GM21723 (cell line): ENCODE measurements around the gene CDKN2D.
"Not testable (repeated sequence)": the region's sequence is repeated elsewhere in the genome, so short reads cannot be mapped to it uniquely, and the experiment has no call there.

Source experiments
- ATAC-seq: cut with Tn5 transposase; IDR thresholded peaks from one replicate; pipeline ENCODE4 v1.9.1; 2021; ENCODE audit warnings: mild to moderate bottlenecking, moderate library complexity; ENCODE audit not compliant: unreplicated experiment

Gene CDKN2D

DNA sequence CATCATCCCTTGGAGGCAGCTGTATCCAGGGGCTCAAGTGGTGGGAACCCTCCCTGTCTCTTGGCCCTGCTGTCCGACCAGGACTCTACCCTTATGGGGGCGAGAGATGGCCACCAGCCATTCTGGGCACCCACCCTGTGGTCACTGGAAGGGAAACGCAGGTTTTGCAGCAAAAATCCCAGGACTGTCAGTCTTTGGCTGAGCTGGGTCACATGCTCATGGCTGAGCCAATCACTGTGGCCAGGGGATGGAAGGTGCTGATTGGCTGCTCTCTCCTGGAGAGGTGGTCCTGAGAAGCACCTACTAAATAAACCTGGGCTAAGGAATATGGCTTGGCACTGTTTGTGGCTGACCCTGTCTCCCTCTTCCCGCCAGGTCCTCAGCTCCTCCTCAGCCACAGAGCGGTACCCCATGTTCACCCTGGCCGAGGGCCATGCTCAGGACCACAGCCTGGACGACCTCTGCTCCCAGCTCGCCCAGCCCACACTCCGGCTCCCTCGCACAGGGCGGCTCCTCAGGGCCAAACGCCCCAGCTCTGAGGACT lies 16.2 kb downstream of the CDKN2D start:
- no peak for ATAC-seq

DNA sequence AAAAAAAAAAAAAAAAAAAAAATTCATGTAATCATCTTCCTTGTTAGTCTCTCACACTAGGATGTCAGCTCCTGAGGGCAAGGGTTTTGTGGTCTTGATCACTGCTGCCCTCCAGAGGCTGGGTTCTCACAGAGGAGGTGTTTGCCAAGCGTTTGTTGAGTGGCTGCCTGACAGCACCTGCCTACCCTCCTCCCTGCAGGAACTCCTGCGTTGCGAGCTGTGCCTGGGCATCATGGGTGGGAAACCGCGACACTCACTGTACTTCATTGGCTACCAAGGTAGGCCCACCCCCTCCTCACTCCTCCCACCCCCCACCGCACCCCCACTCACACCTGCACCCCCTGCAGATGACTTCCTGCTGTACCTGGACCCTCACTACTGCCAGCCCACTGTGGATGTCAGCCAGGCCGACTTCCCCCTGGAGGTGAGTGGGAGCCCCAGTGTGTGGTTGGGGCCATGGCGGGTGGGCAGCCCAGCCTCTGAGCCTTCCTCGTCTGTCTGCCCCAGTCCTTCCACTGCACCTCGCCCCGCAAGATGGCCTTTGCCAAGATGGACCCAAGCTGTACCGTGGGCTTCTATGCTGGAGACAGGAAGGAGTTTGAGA lies 17.0 kb downstream of the CDKN2D start:
- ATAC-seq: no peak

DNA sequence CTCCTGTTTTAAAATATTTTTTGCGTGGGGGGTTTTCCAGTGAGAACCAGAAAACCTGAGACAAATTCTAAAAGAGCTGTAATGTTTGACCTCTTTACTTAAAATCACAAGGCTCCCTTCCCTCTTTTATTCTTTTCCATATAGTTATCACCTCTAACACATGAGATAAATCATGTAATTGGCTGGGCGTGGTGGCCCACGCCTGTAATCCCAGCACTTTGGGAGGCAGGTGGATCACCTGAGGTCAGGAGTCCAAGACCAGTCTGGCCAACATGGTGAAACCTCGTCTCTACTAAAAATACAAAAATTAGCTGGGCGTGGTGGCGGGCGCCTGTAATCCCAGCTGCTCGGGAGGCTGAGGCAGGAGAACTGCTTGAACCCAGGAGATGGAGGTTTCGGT lies 17.8 kb downstream of the CDKN2D start:
- ATAC-seq: not testable (repeated sequence)

DNA sequence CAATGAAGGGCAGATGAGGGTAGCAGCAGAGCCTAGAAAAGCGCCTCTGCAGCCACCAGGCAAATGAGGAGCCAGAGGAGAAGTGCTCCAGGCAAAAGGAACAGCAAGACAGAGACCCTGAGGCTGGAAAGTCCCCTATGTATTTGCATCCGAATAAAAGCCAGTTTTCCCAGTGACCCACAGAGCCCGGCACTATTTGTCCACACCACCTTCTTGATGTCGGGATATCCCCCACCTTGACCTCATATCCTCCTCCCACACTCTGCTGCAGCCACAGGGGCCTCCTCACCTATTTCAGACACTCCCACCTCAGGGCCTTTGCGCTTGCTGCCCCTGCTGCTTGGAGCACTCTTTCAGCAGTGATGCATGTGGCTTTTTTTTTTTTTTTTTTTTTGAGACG lies 18.4 kb downstream of the CDKN2D start:
- ATAC-seq: no peak

DNA sequence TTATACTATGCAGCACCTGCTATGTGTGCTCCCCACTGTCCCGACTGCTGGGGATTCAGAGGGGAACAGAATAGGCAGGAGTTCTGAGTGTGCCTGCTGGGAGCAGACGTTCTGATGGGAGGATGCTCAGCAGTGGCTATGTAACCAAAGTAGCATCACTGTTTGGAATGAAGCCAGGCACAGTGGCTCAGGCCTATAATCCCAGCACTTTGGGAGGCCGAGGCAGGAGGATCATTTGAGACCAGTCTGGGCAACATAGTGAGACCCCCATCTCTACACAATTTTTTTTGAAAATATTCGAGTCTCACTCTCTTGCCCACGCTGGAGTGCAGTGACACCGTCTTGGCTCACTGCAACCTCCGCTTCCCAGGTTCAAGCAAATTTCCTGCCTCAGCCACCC lies 19.0 kb downstream of the CDKN2D start:
- ATAC-seq: no peak

DNA sequence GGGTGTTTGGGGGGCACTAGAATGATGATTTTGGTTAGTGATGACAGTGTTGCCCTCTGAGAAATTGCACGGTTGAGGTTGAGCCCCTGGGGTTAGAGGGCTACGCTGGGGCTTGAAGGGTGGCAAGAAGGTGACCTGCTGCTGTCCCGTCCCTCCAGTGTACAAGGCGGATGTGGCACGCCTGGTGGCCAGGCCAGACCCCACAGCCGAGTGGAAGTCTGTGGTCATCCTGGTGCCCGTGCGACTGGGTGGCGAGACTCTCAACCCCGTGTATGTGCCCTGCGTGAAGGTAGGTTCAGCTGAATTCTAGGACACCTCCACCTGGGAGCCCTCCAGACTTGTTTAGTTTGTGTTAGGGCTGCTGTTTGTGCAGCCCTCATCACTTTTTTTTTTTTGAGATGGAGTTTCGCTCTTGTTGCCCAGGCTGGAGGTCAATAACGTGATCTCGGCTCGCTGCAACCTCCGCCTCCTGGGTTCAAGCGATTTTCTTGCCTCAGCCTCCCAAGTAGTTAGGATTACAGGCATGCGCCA lies 20.0 kb downstream of the CDKN2D start:
- no peak for ATAC-seq

DNA sequence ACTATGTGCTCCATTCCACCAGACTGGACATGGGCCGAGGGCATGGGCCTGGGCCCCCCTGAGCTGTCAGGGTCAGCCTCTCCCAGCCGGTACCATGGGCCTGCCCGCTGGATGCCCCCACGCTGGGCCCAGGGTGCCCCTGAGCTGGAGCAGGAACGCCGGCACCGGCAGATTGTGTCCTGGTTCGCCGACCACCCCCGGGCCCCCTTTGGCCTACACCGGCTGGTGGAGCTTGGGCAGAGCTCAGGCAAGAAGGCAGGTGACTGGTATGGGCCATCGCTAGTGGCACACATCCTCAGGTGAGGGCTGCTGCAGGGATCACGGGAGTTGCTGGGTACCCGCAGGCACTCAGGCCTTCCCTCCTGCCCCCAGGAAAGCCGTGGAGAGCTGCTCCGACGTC lies 22.0 kb downstream of the CDKN2D start:
- ATAC-seq: no peak

DNA sequence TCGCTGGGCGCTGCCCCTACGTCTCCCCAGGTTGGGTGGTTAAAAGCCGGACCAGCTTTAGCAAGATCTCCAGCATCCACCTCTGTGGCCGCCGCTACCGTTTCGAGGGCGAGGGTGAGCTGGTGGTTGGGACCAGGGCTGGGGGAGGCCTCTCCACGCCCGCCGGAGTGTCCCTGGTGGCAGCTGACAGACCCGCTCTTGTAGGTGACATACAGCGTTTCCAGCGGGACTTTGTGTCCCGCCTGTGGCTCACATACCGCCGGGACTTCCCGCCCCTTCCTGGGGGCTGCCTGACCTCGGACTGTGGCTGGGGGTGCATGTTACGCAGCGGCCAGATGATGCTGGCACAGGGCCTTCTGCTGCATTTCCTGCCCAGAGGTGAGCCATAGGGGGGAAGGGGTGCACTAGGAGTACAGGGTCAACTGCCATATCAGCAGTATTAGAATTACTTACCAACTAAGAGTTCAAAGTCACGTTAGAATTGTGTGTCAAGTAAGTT lies 24.0 kb downstream of the CDKN2D start:
- no peak for ATAC-seq

DNA sequence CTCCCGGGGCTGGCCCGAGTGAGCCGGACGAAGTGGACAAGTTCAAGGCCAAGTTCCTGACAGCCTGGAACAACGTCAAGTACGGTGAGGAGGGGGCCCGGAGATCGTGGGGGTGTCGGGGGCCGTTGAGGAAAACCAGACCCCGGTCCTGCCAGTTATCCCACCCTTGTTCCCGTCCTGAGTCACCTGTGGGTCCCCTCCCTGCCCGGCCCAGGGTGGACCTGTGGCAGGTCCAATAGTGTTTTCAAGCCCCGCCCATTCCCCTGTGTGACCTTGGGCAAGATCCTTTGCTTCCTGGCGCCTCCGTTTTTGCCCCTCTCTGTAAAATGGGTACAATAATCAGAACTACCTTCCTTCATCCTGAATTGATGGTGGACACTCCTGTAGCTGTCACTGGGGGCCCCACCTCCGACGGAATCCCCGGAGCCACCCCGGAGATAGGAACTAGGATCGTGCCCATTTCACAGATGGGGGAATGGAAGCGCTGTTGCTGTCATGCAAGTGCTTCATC lies 24.5 kb downstream of the CDKN2D start:
- peak; percentile 19 for ATAC-seq

DNA sequence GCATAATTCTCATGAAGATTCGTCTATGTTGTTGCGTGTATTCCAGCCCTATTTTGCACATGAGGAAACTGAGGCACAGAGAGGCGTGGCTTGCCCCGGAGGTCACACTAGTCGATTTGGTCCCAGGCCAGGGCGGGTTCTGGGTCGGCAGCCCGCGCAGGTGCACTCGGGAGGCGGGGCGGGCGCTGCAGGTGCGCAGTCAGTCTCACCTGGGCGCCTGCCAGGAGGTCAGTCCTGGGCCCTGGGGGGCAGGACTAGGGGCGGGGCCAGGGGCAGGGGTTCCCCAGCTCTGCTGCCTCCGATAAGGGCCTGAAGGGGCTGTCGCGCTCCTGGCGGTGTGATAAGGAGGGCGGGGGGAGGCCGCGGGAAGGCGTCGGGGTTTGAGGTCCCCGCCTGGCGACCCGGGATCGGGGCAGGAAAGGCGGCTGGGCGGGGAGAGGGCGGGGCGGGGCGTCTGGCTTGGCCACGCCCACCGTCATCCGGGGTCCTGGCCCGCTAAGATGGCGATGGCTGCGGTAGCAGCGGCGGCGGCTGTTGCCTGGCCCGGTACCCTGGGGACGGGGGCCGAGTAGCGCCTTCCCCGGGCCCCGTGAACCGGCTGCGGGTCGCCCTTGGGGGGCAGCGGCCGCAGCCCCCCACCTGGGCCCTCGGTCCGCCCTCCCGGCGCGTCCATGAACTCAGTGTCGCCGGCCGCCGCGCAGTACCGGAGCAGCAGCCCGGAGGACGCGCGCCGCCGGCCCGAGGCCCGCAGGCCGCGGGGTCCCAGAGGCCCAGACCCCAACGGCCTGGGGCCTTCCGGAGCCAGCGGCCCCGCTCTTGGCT lies 25.1 kb downstream of the CDKN2D start, which contains the start of gene ATG4D:
Gene ATG4D, plus strand, starts transcription at position 485 of the 822 bp plus-strand sequence. Its CDS starts 187 bp downstream, at position 672.
- peak; percentile 65 for ATAC-seq

DNA sequence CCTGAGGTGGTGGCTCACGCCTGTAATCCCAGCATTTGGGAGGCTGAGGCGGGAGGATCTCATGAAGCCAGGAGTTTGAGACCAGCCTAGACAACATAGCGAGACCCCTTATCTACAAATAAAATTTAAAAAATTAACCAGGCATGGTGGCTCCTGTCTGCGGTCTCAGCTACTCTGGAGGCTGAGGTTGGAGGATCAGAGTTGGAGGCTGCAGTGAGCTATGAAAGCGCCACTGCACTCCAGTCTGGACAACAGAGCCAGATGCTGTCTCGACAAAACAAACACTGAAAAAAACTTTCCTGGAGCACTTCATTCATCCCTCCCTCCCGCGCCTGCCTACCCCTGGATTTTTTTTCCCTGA lies 25.7 kb downstream of the CDKN2D start:
- no peak for ATAC-seq

DNA sequence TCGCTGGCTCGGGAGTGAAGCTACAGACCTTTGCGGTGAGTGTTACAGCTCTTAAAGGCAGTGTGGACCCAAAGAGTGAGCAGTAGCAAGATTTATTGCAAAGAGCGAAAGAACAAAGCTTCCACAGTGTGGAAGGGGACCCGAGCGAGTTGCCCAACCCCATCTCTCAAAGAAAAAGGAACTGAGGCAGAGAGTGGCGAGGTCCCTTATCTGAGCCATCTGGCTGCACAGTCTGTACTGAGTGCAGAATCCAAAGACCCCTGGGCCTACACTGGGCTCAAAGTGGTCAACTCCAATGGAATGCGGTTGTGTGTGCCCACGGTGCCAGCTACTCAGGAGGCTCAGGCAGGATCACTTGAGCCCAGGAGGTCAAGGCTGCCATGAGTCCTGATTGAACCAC lies 29.8 kb downstream of the CDKN2D start:
- ATAC-seq: not testable (repeated sequence)

DNA sequence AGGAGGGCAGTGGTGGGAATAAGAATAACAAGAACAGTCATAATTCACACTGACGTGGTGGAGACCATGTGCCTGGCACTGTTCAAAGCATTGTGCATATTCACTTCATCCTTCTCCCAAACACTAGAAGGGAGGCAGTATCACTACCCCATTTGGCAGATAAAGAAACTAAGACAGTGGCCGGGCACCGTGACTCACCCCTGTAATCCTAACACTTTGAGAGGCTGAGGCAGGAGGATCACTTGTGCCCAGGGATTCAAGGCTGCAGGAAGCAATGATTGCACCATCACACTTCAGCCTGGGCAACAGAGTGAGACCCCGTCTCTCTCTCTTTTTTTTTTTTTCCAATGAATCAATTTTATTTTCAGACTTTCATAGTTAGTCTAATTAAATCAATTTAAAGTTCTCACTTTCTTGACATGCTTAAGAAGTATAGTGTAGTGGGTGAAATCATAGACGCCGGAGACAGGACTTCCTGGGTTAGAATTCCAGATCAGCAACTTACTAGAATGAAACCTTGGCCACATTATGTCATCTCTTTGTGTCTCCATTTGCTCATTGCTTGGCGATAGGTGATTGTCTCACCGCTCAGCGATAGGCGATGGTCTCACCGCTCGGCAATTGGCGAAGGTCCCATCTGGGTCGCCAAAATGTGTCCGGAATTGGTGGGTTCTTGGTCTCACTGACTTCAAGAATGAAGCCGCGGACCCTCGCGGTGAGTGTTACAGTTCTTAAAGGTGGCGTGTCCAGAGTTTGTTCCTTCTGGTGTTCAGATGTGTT lies 30.4 kb downstream of the CDKN2D start:
- ATAC-seq: no peak

DNA sequence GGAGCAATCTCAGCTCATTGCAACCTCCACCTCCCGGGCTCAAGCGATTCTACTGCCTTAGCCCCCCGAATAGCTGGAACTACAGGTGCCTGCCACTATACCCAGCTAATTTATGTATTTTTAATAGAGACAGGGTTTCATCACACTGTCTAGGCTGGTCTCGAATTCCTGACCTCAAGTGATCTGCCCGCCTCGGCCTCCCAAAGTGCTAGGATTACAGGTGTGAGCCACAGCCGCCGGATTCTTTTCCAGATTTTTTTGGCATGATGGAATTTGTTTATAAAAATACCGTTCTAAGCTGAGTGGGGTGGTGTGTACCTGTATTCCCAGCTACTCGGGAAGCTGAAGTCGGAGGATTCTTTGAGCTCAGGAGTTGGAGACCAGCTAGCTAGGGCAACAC lies 31.1 kb downstream of the CDKN2D start:
- no peak for ATAC-seq

DNA sequence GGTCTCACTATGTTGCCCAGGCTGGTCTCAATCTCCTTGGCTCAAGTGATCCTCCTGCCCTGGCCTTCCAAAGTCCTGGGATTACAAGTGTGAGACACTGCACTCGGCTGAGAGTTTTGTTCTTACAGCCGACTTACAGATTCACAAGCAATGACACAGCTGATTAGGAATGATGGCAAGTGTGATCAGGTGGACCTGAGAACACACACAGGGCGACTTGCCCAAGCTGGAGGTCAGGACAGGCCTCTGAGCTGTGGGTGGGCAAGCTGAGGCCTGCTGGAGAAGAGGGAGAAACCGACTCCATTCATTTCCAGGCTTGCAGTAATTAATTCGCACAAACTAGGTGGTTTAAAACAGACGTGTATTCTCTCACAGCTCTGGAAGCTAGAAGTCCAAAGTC lies 33.2 kb downstream of the CDKN2D start:
- ATAC-seq: no peak

DNA sequence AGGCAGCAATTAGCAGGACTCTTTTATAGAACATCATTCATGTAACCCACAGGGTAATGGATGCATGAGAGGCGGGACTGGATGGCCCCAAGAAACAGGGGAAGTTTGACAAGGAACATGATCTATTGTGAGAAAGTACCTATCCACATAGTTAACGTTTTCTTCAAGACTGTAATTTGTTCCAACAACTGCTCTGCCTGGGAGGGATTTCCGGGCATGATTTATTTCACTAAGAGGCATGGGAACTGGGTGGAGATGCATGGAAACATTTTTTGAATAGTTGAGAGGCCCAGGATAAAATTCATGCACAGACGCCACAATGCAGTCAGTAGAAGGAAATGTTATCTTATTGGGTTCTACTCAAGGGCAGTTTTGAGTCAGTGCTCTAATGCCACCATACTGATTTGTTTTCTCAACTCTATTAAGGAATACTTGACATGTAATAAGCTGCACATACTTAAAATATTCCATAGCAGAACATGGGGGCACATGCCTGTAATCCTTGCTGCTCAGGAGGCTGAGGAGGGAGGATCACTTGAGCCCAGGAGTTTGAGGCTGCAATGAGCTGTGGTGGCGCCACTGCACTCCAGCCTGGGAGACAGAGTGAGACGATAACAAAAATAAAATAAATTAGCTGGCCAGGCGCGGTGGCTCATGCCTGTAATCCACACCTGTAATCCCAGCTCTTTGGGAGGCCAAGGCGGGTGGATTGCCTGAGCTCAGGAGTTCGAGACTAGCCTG lies 35.0 kb downstream of the CDKN2D start:
- ATAC-seq: no peak

DNA sequence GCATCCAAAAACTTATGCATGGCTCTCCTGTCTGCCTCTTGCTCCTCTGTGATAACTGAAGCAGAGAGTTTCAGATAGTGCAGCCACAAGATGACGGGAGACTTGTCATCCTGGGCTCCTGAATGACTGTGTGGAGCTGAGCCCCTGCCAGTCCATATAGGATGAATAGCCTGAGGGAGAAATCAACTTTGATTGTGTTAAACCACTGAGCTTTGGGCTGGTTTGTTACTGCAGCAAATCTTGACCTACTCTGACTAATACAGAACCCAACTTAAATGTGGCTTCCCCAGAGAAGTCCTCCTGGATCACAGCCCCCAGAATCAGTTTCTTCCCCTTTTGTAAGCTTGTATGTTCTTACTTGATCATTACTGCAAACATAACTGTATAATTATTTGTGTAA lies 36.3 kb downstream of the CDKN2D start:
- no peak for ATAC-seq

DNA sequence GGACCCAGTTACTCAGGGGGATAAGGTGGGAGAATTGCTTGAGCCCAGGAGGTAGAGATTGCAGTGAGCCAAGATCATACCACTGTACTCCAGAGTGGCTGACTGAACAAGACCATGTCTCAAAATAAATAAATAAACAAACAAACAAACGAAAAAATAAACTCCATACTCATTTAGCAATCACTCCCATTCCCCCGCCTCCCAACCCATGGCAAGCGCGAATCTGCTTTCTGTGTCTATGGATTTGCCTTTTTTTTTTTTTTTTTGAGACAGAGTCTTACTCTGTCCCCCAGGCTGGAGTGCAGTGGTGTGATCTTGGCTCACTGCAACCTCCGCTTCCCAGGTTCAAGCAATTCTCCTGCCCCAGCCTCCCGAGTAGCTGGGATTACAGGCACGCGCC lies 41.9 kb downstream of the CDKN2D start:
- not testable (repeated sequence) for ATAC-seq

DNA sequence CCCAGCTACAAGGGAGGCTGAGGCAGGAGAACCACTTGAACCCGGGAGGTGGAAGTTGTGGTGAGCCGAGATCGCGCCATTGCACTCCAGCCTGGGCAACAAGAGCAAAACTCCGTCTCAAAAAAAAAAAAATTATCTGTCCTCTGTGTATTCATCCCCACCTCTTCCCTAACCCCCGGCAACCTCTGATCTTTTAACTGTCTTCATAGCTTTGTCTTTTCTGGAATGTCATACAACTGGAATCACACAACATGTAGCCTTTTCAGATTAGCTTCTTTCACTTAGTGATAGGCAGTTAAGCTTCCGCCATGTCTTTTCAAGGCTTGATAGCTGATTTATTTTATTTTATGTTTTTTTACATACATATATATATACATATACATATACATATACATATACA lies 43.1 kb downstream of the CDKN2D start:
- ATAC-seq: no peak

DNA sequence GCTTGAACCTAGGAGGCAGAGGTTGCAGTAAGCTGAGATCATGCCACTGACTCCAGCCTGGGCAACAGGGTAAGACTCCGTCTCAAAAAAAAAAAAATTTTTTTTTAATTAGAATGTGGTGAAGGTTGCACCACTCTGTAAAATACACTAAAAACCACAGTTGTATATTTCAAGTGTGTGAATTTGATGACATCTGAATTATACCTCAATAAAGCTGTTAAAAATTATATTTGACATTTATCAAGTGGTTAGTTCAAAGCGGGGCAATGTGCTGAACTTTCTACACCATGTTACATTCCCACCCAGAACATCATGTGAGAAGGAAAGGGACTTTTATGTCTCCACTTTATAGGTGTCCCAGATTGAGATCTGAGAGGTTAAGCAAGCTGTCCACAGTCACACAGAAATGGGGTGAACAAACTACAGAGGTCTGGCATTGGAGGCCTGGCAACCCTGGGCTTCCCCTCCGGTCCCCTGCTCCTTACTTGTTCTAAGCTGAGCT lies 45.6 kb downstream of the CDKN2D start:
- no peak for ATAC-seq
